ENCODE measurements around the gene PLAC8L1. TPM values are rescaled to one million over a fixed set of nuclear protein-coding genes. Genes with fewer than 3 reads are reported as not detected.

The PLAC8L1 gene
- polyA plus RNA-seq, 1 experiment, result 0.33 TPM

GRCh38 chr5:146076028-146076427 lies 29.3 kb downstream of the PLAC8L1 start:
- POLR2A ChIA-PET, result no interaction called here
- CTCF ChIA-PET, result interaction anchor here (1.5 kb wide), 1 partner anchor 11 kb away, joined by 3 read pairs; no protein-coding TSS in a partner anchor
- no peak for TF ChIP-seq CTCF (IDR thresholded peaks at IDR 0.05; ENCODE audit: insufficient read depth, low read depth, low read length)
- no peaks in the 10 kb centered on the region for H3K36me3 ChIP-seq (ENCODE audit: control insufficient read depth, insufficient read depth, low read length)
- no peak overlapping the region for H3K4me3 ChIP-seq (ENCODE audit: low read depth, low read length)
- peaks cover 6% of the 10 kb centered on the region for H3K27me3 ChIP-seq (ENCODE audit: control insufficient read depth, insufficient read depth, low read length)
- no peak for DNase-seq (ENCODE audit: low read depth)

- no peak for TF ChIP-seq CTCF (IDR thresholded peaks at IDR 0.05; ENCODE audit: insufficient read depth, low read depth, low read length)
- Histone ChIP-seq H3K4me3 (ENCODE audit: low read depth, low read length) (no peak overlapping the region), H3K27me3 (ENCODE audit: control insufficient read depth, insufficient read depth, low read length) (peaks cover 6% of the 10 kb centered on the region), H3K36me3 (ENCODE audit: control insufficient read depth, insufficient read depth, low read length) (no peaks in the 10 kb centered on the region)
- POLR2A ChIA-PET, result no interaction called here
- CTCF ChIA-PET, result interaction anchor here (0.5 kb wide), 1 partner anchor 19 kb away, joined by 4 read pairs; no protein-coding TSS in a partner anchor
- DNase-seq (ENCODE audit: low read depth), result no peak
Observed at GRCh38 chr5:146073239-146073900, 32.0 kb downstream of the PLAC8L1 start.

GRCh38 chr5:146072595-146072994 lies 32.8 kb downstream of the PLAC8L1 start:
- ChIA-PET CTCF (no interaction called here), POLR2A (no interaction called here)
- Histone ChIP-seq H3K27me3 (ENCODE audit: control insufficient read depth, insufficient read depth, low read length) (peaks cover 6% of the 10 kb centered on the region), H3K36me3 (ENCODE audit: control insufficient read depth, insufficient read depth, low read length) (no peaks in the 10 kb centered on the region), H3K4me3 (ENCODE audit: low read depth, low read length) (no peak overlapping the region)
- DNase-seq (ENCODE audit: low read depth), result no peak
- TF ChIP-seq CTCF (IDR thresholded peaks at IDR 0.05; ENCODE audit: insufficient read depth, low read depth, low read length), result no peak

GRCh38 chr5:146071171-146071570 lies 34.2 kb downstream of the PLAC8L1 start:
- Histone ChIP-seq H3K36me3 (ENCODE audit: control insufficient read depth, insufficient read depth, low read length) (no peaks in the 10 kb centered on the region), H3K4me3 (ENCODE audit: low read depth, low read length) (no peak overlapping the region), H3K27me3 (ENCODE audit: control insufficient read depth, insufficient read depth, low read length) (peaks cover 6% of the 10 kb centered on the region)
- CTCF ChIA-PET, result no interaction called here
- POLR2A ChIA-PET, result no interaction called here
- no peak for DNase-seq (ENCODE audit: low read depth)
- TF ChIP-seq CTCF (IDR thresholded peaks at IDR 0.05; ENCODE audit: insufficient read depth, low read depth, low read length), result no peak

GRCh38 chr5:146070746-146071145 lies 34.6 kb downstream of the PLAC8L1 start:
- no peaks in the 10 kb centered on the region for H3K36me3 ChIP-seq (ENCODE audit: control insufficient read depth, insufficient read depth, low read length)
- H3K27me3 ChIP-seq (ENCODE audit: control insufficient read depth, insufficient read depth, low read length), result peaks cover 6% of the 10 kb centered on the region
- no peak overlapping the region for H3K4me3 ChIP-seq (ENCODE audit: low read depth, low read length)
- TF ChIP-seq CTCF (IDR thresholded peaks at IDR 0.05; ENCODE audit: insufficient read depth, low read depth, low read length), result no peak
- ChIA-PET POLR2A (no interaction called here), CTCF (no interaction called here)
- no peak for DNase-seq (ENCODE audit: low read depth)

Data from BJ (cell line).